Osteocyte (in vitro differentiated cells): ENCODE results near the gene RDX. TPM values are rescaled to one million over a fixed set of nuclear protein-coding genes. Genes with fewer than 3 reads are reported as not detected.

Experiments used
- DNase-seq: peaks from one replicate; pipeline ENCODE4 v3.0.0; 2021; ENCODE audit warnings: mixed read lengths; ENCODE audit not compliant: unreplicated experiment; ENCODE audit errors: extremely low spot score
- H3K27ac Mint-ChIP-seq: one replicate; pipeline ENCODE4 v1.8.0; 2021; ENCODE audit warnings: mild to moderate bottlenecking, mixed read lengths; ENCODE audit not compliant: unreplicated experiment
- H3K27me3 Mint-ChIP-seq: one replicate; pipeline ENCODE4 v1.8.0; 2021; ENCODE audit warnings: mixed read lengths; ENCODE audit not compliant: unreplicated experiment
- H3K36me3 Mint-ChIP-seq: one replicate; pipeline ENCODE4 v1.8.0; 2021; ENCODE audit warnings: mixed read lengths; ENCODE audit not compliant: unreplicated experiment
- H3K4me1 Mint-ChIP-seq: one replicate; pipeline ENCODE4 v1.8.0; 2021; ENCODE audit warnings: mixed read lengths; ENCODE audit not compliant: unreplicated experiment
- H3K4me3 Mint-ChIP-seq: one replicate; pipeline ENCODE4 v1.8.0; 2021; ENCODE audit warnings: mild to moderate bottlenecking, moderate library complexity, mixed read lengths; ENCODE audit not compliant: unreplicated experiment
- H3K9me3 Mint-ChIP-seq: one replicate; pipeline ENCODE4 v1.8.0; 2021; ENCODE audit warnings: mixed read lengths; ENCODE audit not compliant: unreplicated experiment
- total RNA-seq: library from RNA; stranded (reverse); gene quantifications from 2 replicates; pipeline ENCODE4 v1.2.1, GENCODE V29; 2021
- TF ChIP-seq, protein P1 (sequence below): fragments of 200-600 bp; sonication (generic); IDR thresholded peaks from 2 replicates; pipeline ENCODE4 v1.5.0; 2021; ENCODE audit warnings: antibody characterized with exemption, mild to moderate bottlenecking, moderate library complexity

RDX gene
- total RNA-seq, 1 donor from 2014 or later: 163 TPM

- Mint-ChIP-seq H3K4me1 (peaks cover 18% of the 10 kb centered on the region), H3K27me3 (no peaks in the 10 kb centered on the region), H3K9me3 (no peaks in the 10 kb centered on the region), H3K27ac (no peak overlapping the region), H3K4me3 (no peak overlapping the region), H3K36me3 (peaks cover 50% of the 10 kb centered on the region)
- TF ChIP-seq, protein P1, sequence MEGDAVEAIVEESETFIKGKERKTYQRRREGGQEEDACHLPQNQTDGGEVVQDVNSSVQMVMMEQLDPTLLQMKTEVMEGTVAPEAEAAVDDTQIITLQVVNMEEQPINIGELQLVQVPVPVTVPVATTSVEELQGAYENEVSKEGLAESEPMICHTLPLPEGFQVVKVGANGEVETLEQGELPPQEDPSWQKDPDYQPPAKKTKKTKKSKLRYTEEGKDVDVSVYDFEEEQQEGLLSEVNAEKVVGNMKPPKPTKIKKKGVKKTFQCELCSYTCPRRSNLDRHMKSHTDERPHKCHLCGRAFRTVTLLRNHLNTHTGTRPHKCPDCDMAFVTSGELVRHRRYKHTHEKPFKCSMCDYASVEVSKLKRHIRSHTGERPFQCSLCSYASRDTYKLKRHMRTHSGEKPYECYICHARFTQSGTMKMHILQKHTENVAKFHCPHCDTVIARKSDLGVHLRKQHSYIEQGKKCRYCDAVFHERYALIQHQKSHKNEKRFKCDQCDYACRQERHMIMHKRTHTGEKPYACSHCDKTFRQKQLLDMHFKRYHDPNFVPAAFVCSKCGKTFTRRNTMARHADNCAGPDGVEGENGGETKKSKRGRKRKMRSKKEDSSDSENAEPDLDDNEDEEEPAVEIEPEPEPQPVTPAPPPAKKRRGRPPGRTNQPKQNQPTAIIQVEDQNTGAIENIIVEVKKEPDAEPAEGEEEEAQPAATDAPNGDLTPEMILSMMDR: no peak
- no peak for DNase-seq
Observed at GRCh38 chr11:110261195-110262071, 35.0 kb downstream of the RDX start.

DNA sequence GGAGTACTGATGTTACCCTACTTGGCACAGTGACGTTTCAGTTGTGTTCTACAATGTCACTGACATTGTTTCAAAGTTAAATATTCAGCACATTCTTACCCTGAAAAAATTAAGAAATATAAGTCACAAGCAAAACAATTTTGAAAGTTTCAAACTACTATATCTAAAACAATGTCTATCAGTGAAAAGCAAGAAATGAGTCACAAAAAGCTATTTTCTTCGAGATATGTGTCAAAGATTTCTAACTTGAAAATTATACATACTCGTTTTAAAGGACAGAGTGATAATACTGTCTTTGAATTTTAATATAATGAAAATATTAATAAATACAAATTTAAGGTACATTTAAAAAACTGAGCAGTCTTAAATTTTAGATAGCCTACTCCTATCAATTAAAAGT lies 42.9 kb downstream of the RDX start:
- H3K27ac Mint-ChIP-seq: no peak overlapping the region
- no peak for DNase-seq
- TF ChIP-seq, protein P1: no peak
- no peaks in the 10 kb centered on the region for H3K27me3 Mint-ChIP-seq
- H3K36me3 Mint-ChIP-seq: peaks cover 34% of the 10 kb centered on the region
- peaks cover 30% of the 10 kb centered on the region for H3K4me1 Mint-ChIP-seq
- H3K9me3 Mint-ChIP-seq: no peaks in the 10 kb centered on the region
- no peak overlapping the region for H3K4me3 Mint-ChIP-seq

GRCh38 chr11:110251836-110252235 lies 44.6 kb downstream of the RDX start:
- TF ChIP-seq, protein P1: no peak
- no peaks in the 10 kb centered on the region for H3K9me3 Mint-ChIP-seq
- H3K36me3 Mint-ChIP-seq: peaks cover 26% of the 10 kb centered on the region
- no peaks in the 10 kb centered on the region for H3K27me3 Mint-ChIP-seq
- DNase-seq: no peak
- no peak overlapping the region for H3K4me3 Mint-ChIP-seq
- H3K27ac Mint-ChIP-seq: peak overlapping the region; percentile 54
- peaks cover 30% of the 10 kb centered on the region for H3K4me1 Mint-ChIP-seq

GRCh38 chr11:110250168-110250567 lies 46.2 kb downstream of the RDX start:
- Mint-ChIP-seq H3K4me3 (no peak overlapping the region), H3K36me3 (peaks cover 28% of the 10 kb centered on the region), H3K27ac (peak overlapping the region; percentile 12), H3K4me1 (peaks cover 17% of the 10 kb centered on the region), H3K9me3 (no peaks in the 10 kb centered on the region), H3K27me3 (no peaks in the 10 kb centered on the region)
- TF ChIP-seq, protein P1: no peak
- DNase-seq: no peak

- Mint-ChIP-seq H3K4me1 (peaks cover 16% of the 10 kb centered on the region), H3K4me3 (no peak overlapping the region), H3K36me3 (peaks cover 28% of the 10 kb centered on the region), H3K27me3 (no peaks in the 10 kb centered on the region), H3K9me3 (no peaks in the 10 kb centered on the region), H3K27ac (peak overlapping the region; percentile 41)
- TF ChIP-seq, protein P1: no peak
- DNase-seq: no peak
Observed at GRCh38 chr11:110249766-110250165, 46.6 kb downstream of the RDX start.
